Dedifferentiated amniotic fluid mesenchymal stem cell (primary cell): ENCODE results near the gene DIP2C.
"Not testable (repeated sequence)": the region's sequence is repeated elsewhere in the genome, so short reads cannot be mapped to it uniquely, and the experiment has no call there.

ENCODE experiments used
- DNase-seq: peaks from one replicate; pipeline ENCODE4 v3.0.0-alpha.2; 2016; ENCODE audit errors: extremely low spot score

DIP2C gene

GRCh38 chr10:700183-700582 lies 10.7 kb upstream of the DIP2C start:
- not testable (repeated sequence) for DNase-seq

GRCh38 chr10:697097-697875 lies 7.8 kb upstream of the DIP2C start:
- no peak for DNase-seq

GRCh38 chr10:695396-695795 lies 5.9 kb upstream of the DIP2C start:
- no peak for DNase-seq

GRCh38 chr10:693506-693905 lies 4.0 kb upstream of the DIP2C start:
- DNase-seq = no peak

- DNase-seq = no peak
These were observed 3.3 kb upstream of the DIP2C start for GRCh38 chr10:692682-693351.

GRCh38 chr10:691216-691615 lies 1.7 kb upstream of the DIP2C start:
- DNase-seq = no peak

- DNase-seq = no peak
These were observed 1.1 kb upstream of the DIP2C start for GRCh38 chr10:690372-691161.

GRCh38 chr10:689121-689451 lies 382 bp downstream of the DIP2C start:
- no peak for DNase-seq

GRCh38 chr10:688312-689120 lies 952 bp downstream of the DIP2C start:
- peak; percentile 30 for DNase-seq

GRCh38 chr10:687583-688311 lies 1.7 kb downstream of the DIP2C start:
- DNase-seq = no peak

- no peak for DNase-seq
These were observed 3.1 kb downstream of the DIP2C start for GRCh38 chr10:686155-686931.

GRCh38 chr10:685613-686012 lies 3.9 kb downstream of the DIP2C start:
- DNase-seq = no peak

GRCh38 chr10:683448-684071 lies 5.9 kb downstream of the DIP2C start:
- peak; percentile 42 for DNase-seq

- no peak for DNase-seq
These were observed 6.5 kb downstream of the DIP2C start for GRCh38 chr10:682931-683447.

- DNase-seq = no peak
These were observed 7.7 kb downstream of the DIP2C start for GRCh38 chr10:681670-682318.

GRCh38 chr10:680745-681144 lies 8.7 kb downstream of the DIP2C start:
- DNase-seq = no peak

- no peak for DNase-seq
These were observed 9.3 kb downstream of the DIP2C start for GRCh38 chr10:680146-680545.

GRCh38 chr10:679556-679955 lies 9.9 kb downstream of the DIP2C start:
- no peak for DNase-seq

- DNase-seq = not testable (repeated sequence)
These were observed 10.8 kb downstream of the DIP2C start for GRCh38 chr10:678662-679005.
